HepG2 (cell line): ENCODE results near the gene TMEM198. TPM values are rescaled to one million over a fixed set of nuclear protein-coding genes. Genes with fewer than 3 reads are reported as not detected.

Experiments used
- GABPB1 ChIP-seq: IDR thresholded peaks from 2 replicates; pipeline ENCODE4 v1.6.1; 2016; ENCODE audit warnings: mild to moderate bottlenecking, missing genetic modification reagents, moderate library complexity, missing compliant biosample characterization
- HDAC6 ChIP-seq: fragments of 200-600 bp; sonication (generic); IDR thresholded peaks from 2 replicates; pipeline ENCODE4 v1.7.0; 2017; ENCODE audit warnings: mild to moderate bottlenecking, antibody characterized with exemption, low read length, low read depth
- HMG20B ChIP-seq: conservative IDR thresholded peaks from 2 replicates; pipeline ENCODE4 v1.6.1; 2016; ENCODE audit warnings: missing genetic modification reagents, missing compliant biosample characterization
- NCOA1 ChIP-seq: sonication (generic); formaldehyde crosslinking; IDR thresholded peaks from 2 replicates; pipeline ENCODE4 v1.9.0; 2021; ENCODE audit warnings: missing genetic modification reagents
- NR2F1 ChIP-seq, 2 experiments: fragments of 450-650 bp in 1 of 2; formaldehyde crosslinking in 1 of 2; IDR thresholded peaks; 2 replicates each; pipeline versions ENCODE4 v1.5.0 to v1.6.1; 2016 to 2020; ENCODE audit warnings: mild to moderate bottlenecking in 1 of 2, missing compliant biosample characterization in 1 of 2, missing genetic modification reagents in 1 of 2, moderate library complexity in 1 of 2
- PPARG ChIP-seq: conservative IDR thresholded peaks from 2 replicates; pipeline ENCODE4 v1.6.1; 2016; ENCODE audit warnings: missing biosample characterization, missing genetic modification reagents
- RFX5 ChIP-seq: IDR thresholded peaks from 2 replicates; pipeline ENCODE4 v1.6.1; 2011; ENCODE audit warnings: low read depth, low read length, improper control_type of control experiment
- SOX6 ChIP-seq, 2 experiments: fragments of 450-650 bp in 1 of 2; sonication (generic) in 1 of 2; formaldehyde crosslinking in 1 of 2; IDR thresholded peaks; 2 replicates each; pipeline versions ENCODE4 v1.4.0 to v1.6.1; 2017 to 2020; ENCODE audit warnings: antibody characterized with exemption in 1 of 2, mild to moderate bottlenecking in 1 of 2, missing genetic modification reagents in 1 of 2
- ZBTB1 ChIP-seq: sonication (generic); formaldehyde crosslinking; IDR thresholded peaks from 2 replicates; pipeline ENCODE4 v1.4.0; 2020; ENCODE audit warnings: missing genetic modification reagents, borderline replicate concordance
- ZNF562 ChIP-seq: sonication (generic); formaldehyde crosslinking; IDR thresholded peaks from 2 replicates; pipeline ENCODE4 v1.8.0; 2022; ENCODE audit warnings: missing genetic modification reagents, borderline replicate concordance
- ZNF720 ChIP-seq: sonication (generic); formaldehyde crosslinking; IDR thresholded peaks from 2 replicates; pipeline ENCODE4 v1.4.0; 2020; ENCODE audit warnings: missing genetic modification reagents
- polyA plus RNA-seq, 8 experiments: library from polyadenylated mRNA; depleted of rRNA in 3 of 8; stranded (reverse) in 7 of 8; unstranded in 1 of 8; fragments of >200 nt; fragmentation: Illumina TruSeq in 4 of 8; extraction: Trizol in 4 of 8; gene quantifications; 2 replicates each; pipeline versions ENCODE4 v1.2.1 to v1.2.3, GENCODE V29; 2011 to 2016; ENCODE audit warnings: low read depth in 4 of 8, missing spikeins in 1 of 8, mixed read lengths in 1 of 8; ENCODE audit not compliant: insufficient read depth in 1 of 8
- total RNA-seq, 5 experiments: library from RNA; depleted of rRNA; stranded (reverse); fragments of >200 nt; fragmentation: Illumina TruSeq; extraction: Trizol; gene quantifications; 2 replicates each; pipeline ENCODE4 v1.2.3, GENCODE V29; 2016; ENCODE audit warnings: low read depth in 1 of 5
- TF ChIP-seq, protein P1 (sequence below): sonication (generic); formaldehyde crosslinking; IDR thresholded peaks from 2 replicates; pipeline ENCODE4 v1.8.0; 2022; ENCODE audit warnings: mild to moderate bottlenecking, missing genetic modification reagents, moderate library complexity
- TF ChIP-seq, protein P2 (sequence below): sonication (generic); formaldehyde crosslinking; IDR thresholded peaks from 2 replicates; pipeline ENCODE4 v1.4.0; 2020; ENCODE audit warnings: mild to moderate bottlenecking, missing genetic modification reagents, borderline replicate concordance
- TF ChIP-seq, protein P3 (sequence below): sonication (generic); formaldehyde crosslinking; IDR thresholded peaks from 2 replicates; pipeline ENCODE4 v1.9.0; 2021; ENCODE audit warnings: missing genetic modification reagents, mild to moderate bottlenecking, borderline replicate concordance
- TF ChIP-seq, protein P4 (sequence below): sonication (generic); formaldehyde crosslinking; conservative IDR thresholded peaks from 2 replicates; pipeline ENCODE4 v1.8.0; 2022; ENCODE audit warnings: missing genetic modification reagents
- TF ChIP-seq, protein P5 (sequence below): sonication (generic); formaldehyde crosslinking; IDR thresholded peaks from 2 replicates; pipeline ENCODE4 v1.5.0; 2020; ENCODE audit warnings: missing genetic modification reagents
- TF ChIP-seq, protein P6 (sequence below): sonication (generic); IDR thresholded peaks from 2 replicates; pipeline ENCODE4 v1.6.1; 2016; ENCODE audit warnings: low read depth, borderline replicate concordance

TMEM198 gene
- total and polyA plus RNA-seq, 2 of the 13 experiments (the other 11 are each of a cell fraction or from before 2014, with no cell fraction given) = 17.3 to 23.5 TPM

DNA sequence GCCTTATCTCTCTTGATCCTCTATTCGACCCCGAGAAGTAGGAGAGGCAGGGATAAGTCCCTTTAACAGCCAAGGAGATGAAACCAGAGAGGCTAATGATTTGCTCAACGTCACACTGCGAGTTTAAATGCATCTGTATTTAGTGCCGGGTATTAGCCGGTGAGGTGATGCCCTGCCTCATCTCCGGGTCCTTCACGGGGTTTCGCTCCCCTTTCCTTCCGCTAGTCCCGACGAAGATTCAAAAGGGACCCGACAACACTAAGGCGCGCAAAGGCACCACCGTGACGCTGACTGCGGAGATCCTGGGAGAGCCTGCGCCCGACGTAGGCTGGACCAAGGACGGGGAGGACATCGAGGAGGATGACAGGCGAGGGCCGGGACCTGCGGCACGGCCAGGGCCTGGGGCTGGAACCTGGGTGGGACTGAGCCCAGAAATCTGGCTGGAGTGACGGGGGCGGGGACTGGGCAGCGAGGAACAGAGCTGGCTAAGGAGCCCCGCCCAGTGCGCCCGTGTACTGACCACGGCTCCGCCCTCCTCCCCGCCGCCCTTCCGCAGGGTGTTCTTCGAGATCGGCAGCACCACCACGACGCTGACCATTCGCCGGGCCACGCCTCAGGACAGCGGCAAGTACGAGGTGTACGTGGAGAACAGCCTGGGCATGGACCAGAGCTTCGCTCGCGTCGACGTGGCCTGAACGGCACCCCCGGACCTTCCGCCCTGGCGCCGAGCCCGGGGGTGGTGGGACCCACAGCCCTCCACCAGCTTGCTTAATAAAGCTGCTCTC, 46.1 kb upstream of the TMEM198 start (continued):
- TF ChIP-seq HMG20B (CRISPR knock-in tag) (no peak), ZNF562 (no peak), HDAC6 (no peak), PPARG (CRISPR knock-in tag) (no peak), ZNF720 (CRISPR knock-in tag) (no peak), RFX5 (no peak), NR2F1 (CRISPR knock-in tag; IDR thresholded peaks at IDR 0.05) (0 out of 4 replicates have a peak, but pooled peaks of 1 of the 2 experiments have one; percentile 5), NCOA1 (no peak), SOX6 (IDR thresholded peaks at IDR 0.05) (no peak), SOX6 (CRISPR knock-in tag; IDR thresholded peaks at IDR 0.05) (no peak), ZBTB1 (CRISPR knock-in tag) (no peak), GABPB1 (CRISPR knock-in tag) (peak; percentile 67)
- TF ChIP-seq, protein P1, sequence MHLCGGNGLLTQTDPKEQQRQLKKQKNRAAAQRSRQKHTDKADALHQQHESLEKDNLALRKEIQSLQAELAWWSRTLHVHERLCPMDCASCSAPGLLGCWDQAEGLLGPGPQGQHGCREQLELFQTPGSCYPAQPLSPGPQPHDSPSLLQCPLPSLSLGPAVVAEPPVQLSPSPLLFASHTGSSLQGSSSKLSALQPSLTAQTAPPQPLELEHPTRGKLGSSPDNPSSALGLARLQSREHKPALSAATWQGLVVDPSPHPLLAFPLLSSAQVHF = no peak
- TF ChIP-seq, protein P2, sequence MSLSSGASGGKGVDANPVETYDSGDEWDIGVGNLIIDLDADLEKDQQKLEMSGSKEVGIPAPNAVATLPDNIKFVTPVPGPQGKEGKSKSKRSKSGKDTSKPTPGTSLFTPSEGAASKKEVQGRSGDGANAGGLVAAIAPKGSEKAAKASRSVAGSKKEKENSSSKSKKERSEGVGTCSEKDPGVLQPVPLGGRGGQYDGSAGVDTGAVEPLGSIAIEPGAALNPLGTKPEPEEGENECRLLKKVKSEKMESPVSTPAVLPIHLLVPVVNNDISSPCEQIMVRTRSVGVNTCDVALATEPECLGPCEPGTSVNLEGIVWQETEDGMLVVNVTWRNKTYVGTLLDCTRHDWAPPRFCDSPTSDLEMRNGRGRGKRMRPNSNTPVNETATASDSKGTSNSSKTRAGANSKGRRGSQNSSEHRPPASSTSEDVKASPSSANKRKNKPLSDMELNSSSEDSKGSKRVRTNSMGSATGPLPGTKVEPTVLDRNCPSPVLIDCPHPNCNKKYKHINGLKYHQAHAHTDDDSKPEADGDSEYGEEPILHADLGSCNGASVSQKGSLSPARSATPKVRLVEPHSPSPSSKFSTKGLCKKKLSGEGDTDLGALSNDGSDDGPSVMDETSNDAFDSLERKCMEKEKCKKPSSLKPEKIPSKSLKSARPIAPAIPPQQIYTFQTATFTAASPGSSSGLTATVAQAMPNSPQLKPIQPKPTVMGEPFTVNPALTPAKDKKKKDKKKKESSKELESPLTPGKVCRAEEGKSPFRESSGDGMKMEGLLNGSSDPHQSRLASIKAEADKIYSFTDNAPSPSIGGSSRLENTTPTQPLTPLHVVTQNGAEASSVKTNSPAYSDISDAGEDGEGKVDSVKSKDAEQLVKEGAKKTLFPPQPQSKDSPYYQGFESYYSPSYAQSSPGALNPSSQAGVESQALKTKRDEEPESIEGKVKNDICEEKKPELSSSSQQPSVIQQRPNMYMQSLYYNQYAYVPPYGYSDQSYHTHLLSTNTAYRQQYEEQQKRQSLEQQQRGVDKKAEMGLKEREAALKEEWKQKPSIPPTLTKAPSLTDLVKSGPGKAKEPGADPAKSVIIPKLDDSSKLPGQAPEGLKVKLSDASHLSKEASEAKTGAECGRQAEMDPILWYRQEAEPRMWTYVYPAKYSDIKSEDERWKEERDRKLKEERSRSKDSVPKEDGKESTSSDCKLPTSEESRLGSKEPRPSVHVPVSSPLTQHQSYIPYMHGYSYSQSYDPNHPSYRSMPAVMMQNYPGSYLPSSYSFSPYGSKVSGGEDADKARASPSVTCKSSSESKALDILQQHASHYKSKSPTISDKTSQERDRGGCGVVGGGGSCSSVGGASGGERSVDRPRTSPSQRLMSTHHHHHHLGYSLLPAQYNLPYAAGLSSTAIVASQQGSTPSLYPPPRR (CRISPR knock-in tag) = no peak
- TF ChIP-seq, protein P3, sequence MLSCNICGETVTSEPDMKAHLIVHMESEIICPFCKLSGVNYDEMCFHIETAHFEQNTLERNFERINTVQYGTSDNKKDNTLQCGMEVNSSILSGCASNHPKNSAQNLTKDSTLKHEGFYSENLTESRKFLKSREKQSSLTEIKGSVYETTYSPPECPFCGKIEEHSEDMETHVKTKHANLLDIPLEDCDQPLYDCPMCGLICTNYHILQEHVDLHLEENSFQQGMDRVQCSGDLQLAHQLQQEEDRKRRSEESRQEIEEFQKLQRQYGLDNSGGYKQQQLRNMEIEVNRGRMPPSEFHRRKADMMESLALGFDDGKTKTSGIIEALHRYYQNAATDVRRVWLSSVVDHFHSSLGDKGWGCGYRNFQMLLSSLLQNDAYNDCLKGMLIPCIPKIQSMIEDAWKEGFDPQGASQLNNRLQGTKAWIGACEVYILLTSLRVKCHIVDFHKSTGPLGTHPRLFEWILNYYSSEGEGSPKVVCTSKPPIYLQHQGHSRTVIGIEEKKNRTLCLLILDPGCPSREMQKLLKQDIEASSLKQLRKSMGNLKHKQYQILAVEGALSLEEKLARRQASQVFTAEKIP = no peak
- TF ChIP-seq, protein P4, sequence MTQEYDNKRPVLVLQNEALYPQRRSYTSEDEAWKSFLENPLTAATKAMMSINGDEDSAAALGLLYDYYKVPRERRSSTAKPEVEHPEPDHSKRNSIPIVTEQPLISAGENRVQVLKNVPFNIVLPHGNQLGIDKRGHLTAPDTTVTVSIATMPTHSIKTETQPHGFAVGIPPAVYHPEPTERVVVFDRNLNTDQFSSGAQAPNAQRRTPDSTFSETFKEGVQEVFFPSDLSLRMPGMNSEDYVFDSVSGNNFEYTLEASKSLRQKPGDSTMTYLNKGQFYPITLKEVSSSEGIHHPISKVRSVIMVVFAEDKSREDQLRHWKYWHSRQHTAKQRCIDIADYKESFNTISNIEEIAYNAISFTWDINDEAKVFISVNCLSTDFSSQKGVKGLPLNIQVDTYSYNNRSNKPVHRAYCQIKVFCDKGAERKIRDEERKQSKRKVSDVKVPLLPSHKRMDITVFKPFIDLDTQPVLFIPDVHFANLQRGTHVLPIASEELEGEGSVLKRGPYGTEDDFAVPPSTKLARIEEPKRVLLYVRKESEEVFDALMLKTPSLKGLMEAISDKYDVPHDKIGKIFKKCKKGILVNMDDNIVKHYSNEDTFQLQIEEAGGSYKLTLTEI = no peak
- TF ChIP-seq, protein P5, sequence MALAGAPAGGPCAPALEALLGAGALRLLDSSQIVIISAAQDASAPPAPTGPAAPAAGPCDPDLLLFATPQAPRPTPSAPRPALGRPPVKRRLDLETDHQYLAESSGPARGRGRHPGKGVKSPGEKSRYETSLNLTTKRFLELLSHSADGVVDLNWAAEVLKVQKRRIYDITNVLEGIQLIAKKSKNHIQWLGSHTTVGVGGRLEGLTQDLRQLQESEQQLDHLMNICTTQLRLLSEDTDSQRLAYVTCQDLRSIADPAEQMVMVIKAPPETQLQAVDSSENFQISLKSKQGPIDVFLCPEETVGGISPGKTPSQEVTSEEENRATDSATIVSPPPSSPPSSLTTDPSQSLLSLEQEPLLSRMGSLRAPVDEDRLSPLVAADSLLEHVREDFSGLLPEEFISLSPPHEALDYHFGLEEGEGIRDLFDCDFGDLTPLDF = no peak
- TF ChIP-seq, protein P6, sequence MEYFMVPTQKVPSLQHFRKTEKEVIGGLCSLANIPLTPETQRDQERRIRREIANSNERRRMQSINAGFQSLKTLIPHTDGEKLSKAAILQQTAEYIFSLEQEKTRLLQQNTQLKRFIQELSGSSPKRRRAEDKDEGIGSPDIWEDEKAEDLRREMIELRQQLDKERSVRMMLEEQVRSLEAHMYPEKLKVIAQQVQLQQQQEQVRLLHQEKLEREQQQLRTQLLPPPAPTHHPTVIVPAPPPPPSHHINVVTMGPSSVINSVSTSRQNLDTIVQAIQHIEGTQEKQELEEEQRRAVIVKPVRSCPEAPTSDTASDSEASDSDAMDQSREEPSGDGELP = no peak; the same call in 1 of the 2 replicates
